AG04450 (cell line): ENCODE measurements around the gene SPAG9. TPM values are rescaled to one million over a fixed set of nuclear protein-coding genes. Genes with fewer than 3 reads are reported as not detected.

ENCODE experiments used
- CTCF ChIA-PET: fragments of 300-600, 350-600 bp; formaldehyde crosslinking; extraction: SDS; loops from one replicate; lab custom pipeline; 2022; ENCODE audit warnings: antibody characterized with exemption, inconsistent platforms; lab: Charles Lee
- POLR2A ChIA-PET: fragments of 350-600 bp; formaldehyde crosslinking; extraction: SDS; loops from one replicate; lab custom pipeline; 2021; ENCODE audit warnings: antibody characterized with exemption, inconsistent platforms; lab: Yijun Ruan, JAX
- DNase-seq: peaks from one replicate; pipeline ENCODE4 v3.0.0-alpha.2; 2011; ENCODE audit warnings: low read depth, low spot score
- H3K27ac ChIP-seq: one replicate; pipeline ENCODE4 v1.5.1; 2012; ENCODE audit warnings: low read depth, low read length, control low read depth
- H3K27me3 ChIP-seq: one replicate; pipeline ENCODE4 v1.6.0; 2012; ENCODE audit warnings: low read length; ENCODE audit not compliant: control insufficient read depth, insufficient read depth
- H3K4me3 ChIP-seq: 2 replicates; pipeline ENCODE4 v1.5.1; 2011; ENCODE audit warnings: mild to moderate bottlenecking, low read depth, low read length, control low read depth
- H3K9me3 ChIP-seq: 2 replicates; pipeline ENCODE4 v1.5.1; 2012; ENCODE audit warnings: low read length; ENCODE audit not compliant: control insufficient read depth, insufficient read depth
- polyA plus RNA-seq: library from polyadenylated mRNA; depleted of rRNA; stranded (reverse); fragments of >200 nt; gene quantifications from 2 replicates; pipeline ENCODE4 v1.2.3, GENCODE V29; 2011
- TF ChIP-seq, protein P1 (sequence below): IDR thresholded peaks from 2 replicates; pipeline ENCODE4 v1.5.1; 2011; ENCODE audit warnings: low read depth, low read length, control low read depth, inconsistent platforms

The SPAG9 gene
- polyA plus RNA-seq, 1 experiment: 42.1 TPM

DNA sequence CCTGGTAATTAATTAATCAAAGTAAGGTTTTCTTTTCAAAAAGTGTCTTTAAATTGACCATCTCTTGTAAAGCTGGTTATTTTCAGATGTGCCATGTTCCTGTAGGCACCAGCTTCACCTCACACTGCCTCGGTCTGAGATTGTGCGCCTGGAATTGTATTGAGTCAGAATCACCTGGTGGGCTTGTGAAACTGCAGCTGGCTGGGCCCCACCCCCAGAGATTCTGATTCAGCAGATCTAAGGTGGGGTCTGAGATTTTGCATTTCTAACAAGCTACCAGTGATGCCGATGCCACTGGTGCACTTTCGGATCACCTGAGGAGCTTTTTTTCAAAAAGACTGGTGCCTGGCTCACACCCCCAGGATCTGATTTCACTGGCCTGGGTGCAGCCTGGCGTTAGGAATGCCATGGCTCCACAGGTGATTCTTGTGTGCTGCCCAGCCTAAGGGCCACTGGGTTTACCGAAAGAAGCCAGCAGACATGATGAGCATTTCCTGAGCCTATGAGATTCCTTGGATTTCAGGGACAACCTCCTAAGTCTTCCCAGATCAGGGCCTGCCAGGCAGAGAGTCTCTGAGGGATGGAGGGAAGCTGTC, 195.3 kb downstream of the SPAG9 start:
- CTCF ChIA-PET: interaction anchor here (0.7 to 1.6 kb wide), 3 partner anchors 24 to 71 kb away, joined by 3 read pairs; partner anchors contain the start of gene TOB1
- TF ChIP-seq, protein P1, sequence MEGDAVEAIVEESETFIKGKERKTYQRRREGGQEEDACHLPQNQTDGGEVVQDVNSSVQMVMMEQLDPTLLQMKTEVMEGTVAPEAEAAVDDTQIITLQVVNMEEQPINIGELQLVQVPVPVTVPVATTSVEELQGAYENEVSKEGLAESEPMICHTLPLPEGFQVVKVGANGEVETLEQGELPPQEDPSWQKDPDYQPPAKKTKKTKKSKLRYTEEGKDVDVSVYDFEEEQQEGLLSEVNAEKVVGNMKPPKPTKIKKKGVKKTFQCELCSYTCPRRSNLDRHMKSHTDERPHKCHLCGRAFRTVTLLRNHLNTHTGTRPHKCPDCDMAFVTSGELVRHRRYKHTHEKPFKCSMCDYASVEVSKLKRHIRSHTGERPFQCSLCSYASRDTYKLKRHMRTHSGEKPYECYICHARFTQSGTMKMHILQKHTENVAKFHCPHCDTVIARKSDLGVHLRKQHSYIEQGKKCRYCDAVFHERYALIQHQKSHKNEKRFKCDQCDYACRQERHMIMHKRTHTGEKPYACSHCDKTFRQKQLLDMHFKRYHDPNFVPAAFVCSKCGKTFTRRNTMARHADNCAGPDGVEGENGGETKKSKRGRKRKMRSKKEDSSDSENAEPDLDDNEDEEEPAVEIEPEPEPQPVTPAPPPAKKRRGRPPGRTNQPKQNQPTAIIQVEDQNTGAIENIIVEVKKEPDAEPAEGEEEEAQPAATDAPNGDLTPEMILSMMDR: no peak
- no peak for DNase-seq
- no peaks in the 10 kb centered on the region for H3K9me3 ChIP-seq
- H3K27ac ChIP-seq: no peak overlapping the region
- H3K27me3 ChIP-seq: no peaks in the 10 kb centered on the region
- POLR2A ChIA-PET: interaction anchor here (1.7 kb wide), 1 partner anchor 59 kb away, joined by 8 read pairs; the partner anchor contains the start of gene TOB1
- H3K4me3 ChIP-seq: no peak overlapping the region

DNA sequence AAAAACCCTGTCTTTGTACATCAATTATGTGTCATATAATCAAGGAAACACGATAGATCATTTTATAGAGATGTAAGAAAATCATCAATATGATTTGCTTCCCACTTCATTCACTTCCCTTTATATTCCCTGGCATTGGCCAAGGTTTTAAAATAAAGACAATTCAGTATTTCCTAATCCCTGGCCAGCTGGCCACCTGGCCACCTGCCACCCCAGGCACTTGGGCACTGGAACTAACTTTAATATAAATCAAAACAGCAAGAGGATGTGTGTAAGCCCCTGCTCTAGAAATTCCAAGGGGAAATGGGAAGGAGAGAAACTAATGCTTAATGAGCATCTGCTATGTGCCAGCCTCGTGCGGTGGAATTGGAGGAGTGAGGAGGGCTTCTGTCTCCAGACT, 195.9 kb downstream of the SPAG9 start:
- Histone ChIP-seq H3K27ac (no peak overlapping the region), H3K4me3 (no peak overlapping the region), H3K9me3 (no peaks in the 10 kb centered on the region), H3K27me3 (no peaks in the 10 kb centered on the region)
- ChIA-PET CTCF (interaction anchor here (0.7 kb wide), 1 partner anchor 25 kb away, joined by 3 read pairs; no protein-coding TSS in a partner anchor), POLR2A (interaction anchor here (1.7 kb wide), 1 partner anchor 58 kb away, joined by 8 read pairs; the partner anchor contains the start of gene TOB1)
- DNase-seq: no peak
- TF ChIP-seq, protein P1: no peak

DNA sequence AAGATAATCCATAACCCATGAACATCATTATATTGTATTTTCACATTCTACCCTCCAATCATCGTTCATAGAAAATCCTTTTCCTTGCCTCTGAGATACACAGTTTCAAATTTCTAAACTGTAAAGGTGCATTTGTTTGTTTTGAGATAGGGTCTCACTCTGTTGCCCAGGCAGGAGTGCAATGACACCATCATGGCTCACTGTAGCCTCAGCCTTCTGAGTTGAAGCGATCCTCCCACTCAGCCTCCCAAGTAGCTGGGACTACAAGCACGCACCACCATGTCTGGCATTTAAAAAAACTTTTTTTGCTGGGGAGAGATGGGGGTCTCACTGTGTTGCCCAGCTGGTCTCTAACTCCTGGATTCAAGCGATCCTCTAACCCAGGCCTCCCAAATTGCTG, 196.4 kb downstream of the SPAG9 start:
- no peak for DNase-seq
- no peaks in the 10 kb centered on the region for H3K27me3 ChIP-seq
- ChIA-PET POLR2A (interaction anchor here (1.4 kb wide), 1 partner anchor 58 kb away, joined by 4 read pairs; the partner anchor contains the start of gene TOB1), CTCF (no interaction called here)
- H3K27ac ChIP-seq: no peak overlapping the region
- H3K9me3 ChIP-seq: no peaks in the 10 kb centered on the region
- TF ChIP-seq, protein P1: no peak
- no peak overlapping the region for H3K4me3 ChIP-seq

DNA sequence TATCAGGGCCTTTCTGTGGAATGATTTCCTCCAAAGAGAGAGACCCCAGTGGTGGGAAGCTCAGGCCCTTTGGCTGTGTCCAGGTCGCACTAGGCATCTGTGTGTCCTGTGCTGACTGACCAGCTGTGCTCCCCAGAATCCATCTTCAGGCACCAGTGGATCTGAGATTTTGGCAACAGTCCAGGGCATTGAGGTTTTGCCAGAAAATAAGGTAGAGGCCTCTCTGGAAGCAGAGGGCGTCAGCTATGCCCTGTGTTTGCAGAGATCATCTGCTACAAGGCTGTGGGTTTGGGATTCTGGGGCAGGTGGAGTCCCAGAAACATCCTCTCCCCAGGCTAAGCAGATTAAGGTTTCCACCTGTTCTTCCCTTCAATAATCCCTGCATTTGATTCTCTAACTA, 197.1 kb downstream of the SPAG9 start:
- ChIA-PET CTCF (no interaction called here), POLR2A (interaction anchor here (1.4 kb wide), 1 partner anchor 57 kb away, joined by 4 read pairs; the partner anchor contains the start of gene TOB1)

More for the DNA sequence above, 197.1 kb downstream of the SPAG9 start:
- no peaks in the 10 kb centered on the region for H3K9me3 ChIP-seq
- no peaks in the 10 kb centered on the region for H3K27me3 ChIP-seq
- no peak overlapping the region for H3K27ac ChIP-seq
- no peak for DNase-seq
- no peak overlapping the region for H3K4me3 ChIP-seq
- TF ChIP-seq, protein P1: no peak
